ENCODE measurements around the gene TLR3.

The TLR3 gene

GRCh38 chr4:186107947-186108346 is 39.0 kb downstream of the TLR3 start:
- DNase-seq = no peak

GRCh38 chr4:186108391-186108790 is 39.4 kb downstream of the TLR3 start:
- DNase-seq = no peak

- DNase-seq = no peak
Observed at GRCh38 chr4:186109245-186109644, 40.3 kb downstream of the TLR3 start.

- DNase-seq = no peak
Observed at GRCh38 chr4:186116697-186117096, 47.7 kb downstream of the TLR3 start.

GRCh38 chr4:186118582-186118981 is 49.6 kb downstream of the TLR3 start:
- DNase-seq = no peak

- DNase-seq = no peak
Observed at GRCh38 chr4:186121057-186121456, 52.1 kb downstream of the TLR3 start.

- no peak for DNase-seq
Observed at GRCh38 chr4:186128842-186129241, 59.9 kb downstream of the TLR3 start.

- no peak for DNase-seq
Observed at GRCh38 chr4:186131935-186132334, 63.0 kb downstream of the TLR3 start.

- no peak for DNase-seq
Observed at GRCh38 chr4:186132577-186133242, 63.8 kb downstream of the TLR3 start.

- DNase-seq = no peak
Observed at GRCh38 chr4:186134257-186134656, 65.3 kb downstream of the TLR3 start.

GRCh38 chr4:186134861-186135260 is 65.9 kb downstream of the TLR3 start:
- no peak for DNase-seq

GRCh38 chr4:186137196-186137794 is 68.3 kb downstream of the TLR3 start:
- no peak for DNase-seq
